ENCODE measurements around the gene SLC9A9.
A peak's percentile ranks its signal among the peaks of the same experiment; 100 is the strongest.
"Not testable (repeated sequence)": the region's sequence is repeated elsewhere in the genome, so short reads cannot be mapped to it uniquely, and the experiment has no call there.

SLC9A9 gene

GRCh38 chr3:143751643-143752178 is 96.6 kb downstream of the SLC9A9 start:
- DNase-seq: peak; percentile 6

GRCh38 chr3:143750841-143751240 is 97.4 kb downstream of the SLC9A9 start:
- no peak for DNase-seq

GRCh38 chr3:143749926-143750325 is 98.3 kb downstream of the SLC9A9 start:
- DNase-seq: no peak

GRCh38 chr3:143737065-143737464 is 111.2 kb downstream of the SLC9A9 start:
- no peak for DNase-seq

- no peak for DNase-seq
Observed at GRCh38 chr3:143736205-143736997, 111.9 kb downstream of the SLC9A9 start.

- no peak for DNase-seq
Observed at GRCh38 chr3:143731776-143732175, 116.5 kb downstream of the SLC9A9 start.

- no peak for DNase-seq
Observed at GRCh38 chr3:143731320-143731719, 116.9 kb downstream of the SLC9A9 start.

GRCh38 chr3:143727391-143727790 is 120.9 kb downstream of the SLC9A9 start:
- no peak for DNase-seq

- no peak for DNase-seq
Observed at GRCh38 chr3:143726727-143727126, 121.5 kb downstream of the SLC9A9 start.

GRCh38 chr3:143720381-143720780 is 127.9 kb downstream of the SLC9A9 start:
- DNase-seq: no peak

GRCh38 chr3:143718463-143718862 is 129.8 kb downstream of the SLC9A9 start:
- DNase-seq: no peak

- no peak for DNase-seq
Observed at GRCh38 chr3:143716731-143717130, 131.5 kb downstream of the SLC9A9 start.

GRCh38 chr3:143712522-143712921 is 135.7 kb downstream of the SLC9A9 start:
- no peak for DNase-seq

GRCh38 chr3:143707848-143708247 is 140.4 kb downstream of the SLC9A9 start:
- DNase-seq: no peak

GRCh38 chr3:143700431-143700975 is 147.8 kb downstream of the SLC9A9 start:
- DNase-seq: no peak

- no peak for DNase-seq
Observed at GRCh38 chr3:143699424-143699823, 148.8 kb downstream of the SLC9A9 start.

GRCh38 chr3:143698682-143699303 is 149.5 kb downstream of the SLC9A9 start:
- DNase-seq: no peak

GRCh38 chr3:143697975-143698374 is 150.3 kb downstream of the SLC9A9 start:
- DNase-seq: no peak

GRCh38 chr3:143695333-143695732 is 152.9 kb downstream of the SLC9A9 start:
- DNase-seq: not testable (repeated sequence)

GRCh38 chr3:143693506-143693905 is 154.8 kb downstream of the SLC9A9 start:
- no peak for DNase-seq

GRCh38 chr3:143686638-143687197 is 161.6 kb downstream of the SLC9A9 start:
- no peak for DNase-seq

- no peak for DNase-seq
Observed at GRCh38 chr3:143685491-143685890, 162.8 kb downstream of the SLC9A9 start.

GRCh38 chr3:143677430-143677829 is 170.8 kb downstream of the SLC9A9 start:
- DNase-seq: no peak

- DNase-seq: no peak
Observed at GRCh38 chr3:143676747-143677146, 171.5 kb downstream of the SLC9A9 start.

All from activated effector memory CD4-positive, alpha-beta T cell treated with Interleukin-2 at 50 U/mL for 16 hours (primary cell).